GM19035 (cell line): ENCODE measurements around the gene PRAMEF6.
"Not testable (repeated sequence)": the region's sequence is repeated elsewhere in the genome, so short reads cannot be mapped to it uniquely, and the experiment has no call there.

Source experiments
- ATAC-seq: cut with Tn5 transposase; IDR thresholded peaks from one replicate; pipeline ENCODE4 v1.9.1; 2021; ENCODE audit not compliant: unreplicated experiment

The PRAMEF6 gene

DNA sequence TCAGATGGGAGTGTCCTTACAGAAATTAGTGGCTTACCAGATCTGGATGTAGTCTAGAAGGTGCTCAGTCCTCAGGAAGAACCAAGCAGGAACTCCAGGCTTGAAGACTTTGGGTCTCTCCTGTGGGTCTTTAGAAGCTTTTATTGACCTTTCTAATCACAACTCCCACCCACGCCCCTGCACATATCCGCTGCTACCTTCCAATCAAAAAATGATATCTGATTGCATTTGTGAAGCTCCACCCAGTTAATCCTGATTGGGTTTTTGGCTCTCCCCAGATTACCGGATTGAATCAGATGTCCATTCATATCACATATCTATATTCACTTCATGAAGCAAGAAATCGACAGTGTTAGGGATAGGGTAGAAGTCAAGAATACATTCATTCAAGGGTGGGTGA is at the start of gene PRAMEF6:
TSS of gene PRAMEF6 (minus strand) at position 101 of the 400 bp plus-strand sequence. CDS start 5,062 bp downstream, outside the sequence.
- ATAC-seq = not testable (repeated sequence)

DNA sequence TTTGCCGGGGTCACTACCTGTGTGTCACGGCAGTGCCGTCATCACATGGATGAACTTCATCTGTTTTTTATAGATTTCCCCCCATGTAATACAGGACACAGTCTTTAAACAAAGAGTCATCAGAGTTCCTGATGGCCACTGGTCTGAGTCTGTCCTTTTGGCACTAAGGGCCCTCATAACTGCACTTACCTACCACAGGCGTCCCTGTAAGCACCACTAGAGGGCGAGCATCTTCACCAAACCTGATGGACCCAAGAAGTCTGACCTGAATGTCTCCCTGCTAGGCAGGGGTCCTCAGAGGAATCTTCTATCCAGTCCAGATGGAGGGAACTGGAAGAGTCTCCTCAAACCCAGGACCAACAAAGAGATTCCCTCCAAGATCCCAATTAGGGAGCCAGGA is 23.0 kb downstream of the PRAMEF6 start:
- not testable (repeated sequence) for ATAC-seq

DNA sequence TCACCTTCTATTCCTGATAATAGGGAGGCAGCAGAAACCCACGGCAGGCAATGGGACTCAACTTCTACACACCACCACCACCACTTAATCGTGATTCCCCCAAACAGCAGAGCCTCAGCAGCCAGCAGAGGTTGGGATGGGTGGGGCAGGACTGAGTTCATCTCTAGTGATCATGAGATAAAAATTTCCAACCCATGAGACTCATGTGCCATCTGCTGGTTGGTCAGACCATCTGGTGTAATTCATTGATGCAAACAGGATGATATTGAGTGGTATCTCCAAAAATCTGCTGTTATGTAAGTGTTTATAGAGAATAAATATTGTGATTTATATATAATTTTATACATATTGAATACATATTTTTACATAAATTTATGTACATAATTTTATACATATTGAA is 25.6 kb downstream of the PRAMEF6 start:
- not testable (repeated sequence) for ATAC-seq

DNA sequence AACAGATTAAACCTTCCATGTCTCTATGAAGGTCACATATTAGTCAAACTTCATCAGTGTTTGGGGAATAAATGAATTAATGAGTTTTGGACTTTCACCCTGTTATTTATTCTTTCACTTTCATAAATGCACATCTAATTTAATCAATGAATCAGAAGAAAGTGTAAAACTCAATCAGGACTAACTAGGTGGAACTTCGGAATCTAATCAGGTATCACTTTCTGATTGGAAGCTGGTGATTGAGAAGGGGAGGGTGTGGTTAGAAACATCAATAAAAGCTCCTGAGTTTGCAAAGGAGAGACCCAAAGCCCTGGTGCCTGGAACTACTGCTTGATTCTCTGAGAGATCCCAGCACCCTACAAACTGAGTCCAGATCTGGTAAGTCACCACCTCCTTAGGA is 31.1 kb downstream of the PRAMEF6 start, which contains the start of gene PRAMEF7:
TSS of gene PRAMEF7 (plus strand) at position 301 of the 400 bp plus-strand sequence. CDS start 1,083 bp downstream, outside the sequence.
- not testable (repeated sequence) for ATAC-seq

DNA sequence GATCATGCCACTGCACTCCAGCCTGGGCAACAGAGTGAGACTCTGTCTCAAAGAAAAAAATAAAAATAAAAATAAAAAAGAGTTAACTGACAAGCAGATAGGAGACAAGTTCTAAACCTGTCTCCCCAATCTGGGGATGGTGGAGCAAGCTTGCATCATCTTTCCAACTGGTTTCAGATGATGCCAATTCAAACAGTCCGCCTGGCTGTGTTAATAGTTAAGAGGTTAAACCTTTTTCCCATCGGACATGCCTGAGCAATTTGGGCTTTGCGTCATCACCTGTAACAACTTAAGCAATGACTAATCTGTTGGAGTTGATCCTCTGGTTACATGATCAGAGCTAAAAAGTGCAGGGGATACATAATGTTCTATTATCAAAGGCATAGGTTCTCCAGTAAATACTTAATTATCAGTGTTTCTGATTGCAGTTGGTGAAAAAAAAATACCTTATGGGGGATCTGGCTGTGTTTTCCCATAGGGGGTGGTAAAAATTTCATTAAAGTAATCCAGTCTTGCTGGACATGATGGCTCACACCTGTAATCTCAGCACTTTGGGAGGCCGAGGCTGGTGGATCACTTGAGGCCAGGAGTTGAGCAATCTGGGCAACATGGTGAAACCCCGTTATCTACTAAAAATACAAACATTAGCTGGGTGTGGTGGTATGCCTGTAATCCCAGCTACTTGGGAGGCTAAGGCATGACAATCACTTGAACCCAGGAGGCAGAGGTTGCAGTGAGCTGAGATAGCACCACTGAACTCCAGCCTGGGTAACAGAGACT is 43.4 kb downstream of the PRAMEF6 start:
- not testable (repeated sequence) for ATAC-seq

DNA sequence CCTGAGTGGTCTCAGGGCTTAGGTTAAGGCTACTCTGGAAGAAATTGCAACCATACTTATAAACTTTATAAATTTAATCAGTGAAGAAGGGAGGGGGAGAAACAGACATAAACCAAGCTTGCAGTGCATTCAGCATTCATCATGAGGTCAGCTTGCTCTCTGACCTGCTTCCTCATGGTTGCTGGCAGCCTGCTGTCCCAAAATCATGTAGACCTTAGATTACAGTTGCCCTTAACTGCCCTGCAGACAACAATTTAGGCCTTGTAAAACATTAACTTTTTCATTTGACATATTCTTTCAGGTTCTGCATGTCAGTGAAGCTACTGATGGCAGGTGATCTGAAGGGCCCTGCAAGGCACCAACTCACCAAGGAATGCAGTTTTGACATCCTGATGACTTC is 48.2 kb downstream of the PRAMEF6 start:
- not testable (repeated sequence) for ATAC-seq

DNA sequence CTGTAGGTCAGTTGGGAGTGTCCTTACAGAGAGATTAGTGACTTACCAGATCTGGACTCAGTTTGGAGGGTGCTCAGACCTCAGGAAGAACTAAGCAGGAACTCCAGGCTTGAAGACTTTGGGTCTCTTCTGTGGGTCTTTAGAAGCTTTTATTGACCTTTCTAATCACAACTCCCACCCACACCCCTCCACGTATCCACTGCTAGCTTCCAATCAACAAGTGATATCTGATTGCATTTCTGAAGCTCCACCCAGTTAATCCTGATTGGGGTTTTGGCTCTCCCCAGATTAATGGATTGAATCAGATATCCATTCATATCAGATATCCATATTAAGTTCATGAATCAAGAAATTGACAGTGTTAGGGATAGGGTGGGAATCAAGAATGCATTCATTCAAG is 49.2 kb downstream of the PRAMEF6 start, which contains the start of gene PRAMEF10:
TSS of gene PRAMEF10 (minus strand) at position 101 of the 400 bp plus-strand sequence. CDS start 2,423 bp downstream, outside the sequence.
- ATAC-seq = not testable (repeated sequence)
